ENCODE data around the gene FAM47E. TPM values are rescaled to one million over a fixed set of nuclear protein-coding genes. Genes with fewer than 3 reads are reported as not detected.
"Not testable (repeated sequence)": the region's sequence is repeated elsewhere in the genome, so short reads cannot be mapped to it uniquely, and the experiment has no call there.

The FAM47E gene
- total and polyA plus RNA-seq, 9 donors, result 0.64 to 2.4 (median 1.2) TPM

- H3K36me3 ChIP-seq (ENCODE audit: control insufficient read depth, insufficient read depth, low read length), result no peaks in the 10 kb centered on the region
- WGBS (ENCODE audit: insufficient coverage), result no CpG with 5 or more reads among the region's 1 CpG
- no peak for DNase-seq
- H3K9me3 ChIP-seq (replicated peaks; ENCODE audit: control insufficient read depth, low read depth, low read length), result no peaks in the 10 kb centered on the region
- H3K4me3 ChIP-seq (ENCODE audit: low read length), result no peak overlapping the region
- no peak overlapping the region for H3K27ac ChIP-seq (ENCODE audit: low read length)
- H3K4me1 ChIP-seq (ENCODE audit: control insufficient read depth, insufficient read depth, low read length), result no peaks in the 10 kb centered on the region
- H3K27me3 ChIP-seq (ENCODE audit: control insufficient read depth, insufficient read depth, low read length), result no peaks in the 10 kb centered on the region
Measured at GRCh38 chr4:76278583-76278982, 27.1 kb downstream of the FAM47E start.

- H3K27ac ChIP-seq (ENCODE audit: low read length), result no peak overlapping the region
- H3K27me3 ChIP-seq (ENCODE audit: control insufficient read depth, insufficient read depth, low read length), result no peaks in the 10 kb centered on the region
- no peak for DNase-seq
- no peak overlapping the region for H3K4me3 ChIP-seq (ENCODE audit: low read length)
- H3K4me1 ChIP-seq (ENCODE audit: control insufficient read depth, insufficient read depth, low read length), result no peaks in the 10 kb centered on the region
- no CpG with 5 or more reads among the region's 4 CpGs for WGBS (ENCODE audit: insufficient coverage)
- no peaks in the 10 kb centered on the region for H3K9me3 ChIP-seq (replicated peaks; ENCODE audit: control insufficient read depth, low read depth, low read length)
- H3K36me3 ChIP-seq (ENCODE audit: control insufficient read depth, insufficient read depth, low read length), result no peaks in the 10 kb centered on the region
Measured at GRCh38 chr4:76279462-76279861, 27.9 kb downstream of the FAM47E start.

- H3K36me3 ChIP-seq (ENCODE audit: control insufficient read depth, insufficient read depth, low read length), result no peaks in the 10 kb centered on the region
- no peaks in the 10 kb centered on the region for H3K9me3 ChIP-seq (replicated peaks; ENCODE audit: control insufficient read depth, low read depth, low read length)
- WGBS (ENCODE audit: insufficient coverage), result 90% methylated on average over 3 of the region's 6 CpGs
- H3K4me3 ChIP-seq (ENCODE audit: low read length), result no peak overlapping the region
- DNase-seq, result no peak
- no peaks in the 10 kb centered on the region for H3K27me3 ChIP-seq (ENCODE audit: control insufficient read depth, insufficient read depth, low read length)
- H3K4me1 ChIP-seq (ENCODE audit: control insufficient read depth, insufficient read depth, low read length), result no peaks in the 10 kb centered on the region
- no peak overlapping the region for H3K27ac ChIP-seq (ENCODE audit: low read length)
Measured at GRCh38 chr4:76280488-76281441, 29.2 kb downstream of the FAM47E start.

- no CpG with 5 or more reads among the region's 6 CpGs for WGBS (ENCODE audit: insufficient coverage)
- not testable (repeated sequence) for H3K27ac ChIP-seq (ENCODE audit: low read length); H3K4me1 ChIP-seq (ENCODE audit: control insufficient read depth, insufficient read depth, low read length); H3K36me3 ChIP-seq (ENCODE audit: control insufficient read depth, insufficient read depth, low read length); H3K27me3 ChIP-seq (ENCODE audit: control insufficient read depth, insufficient read depth, low read length); DNase-seq; H3K9me3 ChIP-seq (replicated peaks; ENCODE audit: control insufficient read depth, low read depth, low read length); H3K4me3 ChIP-seq (ENCODE audit: low read length)
Measured at GRCh38 chr4:76281594-76281993, 30.1 kb downstream of the FAM47E start.

- H3K9me3 ChIP-seq (replicated peaks; ENCODE audit: control insufficient read depth, low read depth, low read length), result peaks cover 4% of the 10 kb centered on the region
- H3K27ac ChIP-seq (ENCODE audit: low read length), result no peak overlapping the region
- H3K4me3 ChIP-seq (ENCODE audit: low read length), result no peak overlapping the region
- no peak for DNase-seq
- H3K27me3 ChIP-seq (ENCODE audit: control insufficient read depth, insufficient read depth, low read length), result no peaks in the 10 kb centered on the region
- H3K4me1 ChIP-seq (ENCODE audit: control insufficient read depth, insufficient read depth, low read length), result no peaks in the 10 kb centered on the region
- no peaks in the 10 kb centered on the region for H3K36me3 ChIP-seq (ENCODE audit: control insufficient read depth, insufficient read depth, low read length)
- no CpG with 5 or more reads among the region's 6 CpGs for WGBS (ENCODE audit: insufficient coverage)
Measured at GRCh38 chr4:76282941-76283689, 31.6 kb downstream of the FAM47E start.

- Histone ChIP-seq H3K9me3 (replicated peaks; ENCODE audit: control insufficient read depth, low read depth, low read length) (peaks cover 4% of the 10 kb centered on the region), H3K27me3 (ENCODE audit: control insufficient read depth, insufficient read depth, low read length) (no peaks in the 10 kb centered on the region), H3K36me3 (ENCODE audit: control insufficient read depth, insufficient read depth, low read length) (no peaks in the 10 kb centered on the region), H3K4me1 (ENCODE audit: control insufficient read depth, insufficient read depth, low read length) (no peaks in the 10 kb centered on the region), H3K27ac (ENCODE audit: low read length) (no peak overlapping the region), H3K4me3 (ENCODE audit: low read length) (no peak overlapping the region)
- DNase-seq, result no peak
- WGBS (ENCODE audit: insufficient coverage), result no CpG with 5 or more reads among the region's 4 CpGs
Measured at GRCh38 chr4:76283900-76284299, 32.4 kb downstream of the FAM47E start.

- not testable (repeated sequence) for H3K4me1 ChIP-seq (ENCODE audit: control insufficient read depth, insufficient read depth, low read length); DNase-seq; H3K36me3 ChIP-seq (ENCODE audit: control insufficient read depth, insufficient read depth, low read length); H3K27me3 ChIP-seq (ENCODE audit: control insufficient read depth, insufficient read depth, low read length); H3K27ac ChIP-seq (ENCODE audit: low read length); H3K4me3 ChIP-seq (ENCODE audit: low read length); H3K9me3 ChIP-seq (replicated peaks; ENCODE audit: control insufficient read depth, low read depth, low read length)
- WGBS (ENCODE audit: insufficient coverage), result no CpG with 5 or more reads among the region's 3 CpGs
Measured at GRCh38 chr4:76287811-76288210, 36.3 kb downstream of the FAM47E start.

- WGBS (ENCODE audit: insufficient coverage), result 56% methylated on average over 2 of the region's 3 CpGs
- H3K27me3 ChIP-seq (ENCODE audit: control insufficient read depth, insufficient read depth, low read length), result no peaks in the 10 kb centered on the region
- no peak for DNase-seq
Measured at GRCh38 chr4:76292730-76293129, 41.2 kb downstream of the FAM47E start.

GRCh38 chr4:76293772-76294171 is 42.3 kb downstream of the FAM47E start:
- Histone ChIP-seq H3K9me3 (replicated peaks; ENCODE audit: control insufficient read depth, low read depth, low read length) (peaks cover 12% of the 10 kb centered on the region), H3K27ac (ENCODE audit: low read length) (no peak overlapping the region), H3K27me3 (ENCODE audit: control insufficient read depth, insufficient read depth, low read length) (no peaks in the 10 kb centered on the region), H3K36me3 (ENCODE audit: control insufficient read depth, insufficient read depth, low read length) (no peaks in the 10 kb centered on the region), H3K4me3 (ENCODE audit: low read length) (no peak overlapping the region), H3K4me1 (ENCODE audit: control insufficient read depth, insufficient read depth, low read length) (no peaks in the 10 kb centered on the region)
- 45% methylated on average over 2 of the region's 2 CpGs for whole genome bisulfite sequencing (ENCODE audit: insufficient coverage)
- no peak for DNase-seq

More at GRCh38 chr4:76292730-76293129, 41.2 kb downstream of the FAM47E start:
- Histone ChIP-seq H3K4me3 (ENCODE audit: low read length) (no peak overlapping the region), H3K4me1 (ENCODE audit: control insufficient read depth, insufficient read depth, low read length) (no peaks in the 10 kb centered on the region), H3K36me3 (ENCODE audit: control insufficient read depth, insufficient read depth, low read length) (no peaks in the 10 kb centered on the region), H3K9me3 (replicated peaks; ENCODE audit: control insufficient read depth, low read depth, low read length) (peaks cover 5% of the 10 kb centered on the region), H3K27ac (ENCODE audit: low read length) (no peak overlapping the region)

- no peaks in the 10 kb centered on the region for H3K36me3 ChIP-seq (ENCODE audit: control insufficient read depth, insufficient read depth, low read length)
- H3K4me3 ChIP-seq (ENCODE audit: low read length), result no peak overlapping the region
- H3K4me1 ChIP-seq (ENCODE audit: control insufficient read depth, insufficient read depth, low read length), result peaks cover 8% of the 10 kb centered on the region
- H3K27ac ChIP-seq (ENCODE audit: low read length), result no peak overlapping the region
- H3K27me3 ChIP-seq (ENCODE audit: control insufficient read depth, insufficient read depth, low read length), result no peaks in the 10 kb centered on the region
- peaks cover 14% of the 10 kb centered on the region for H3K9me3 ChIP-seq (replicated peaks; ENCODE audit: control insufficient read depth, low read depth, low read length)
- no CpG with 5 or more reads among the region's 3 CpGs for WGBS (ENCODE audit: insufficient coverage)
- no peak for DNase-seq
Measured at GRCh38 chr4:76296286-76296820, 44.8 kb downstream of the FAM47E start.

All from muscle of leg (tissue), 11 donors.